Stimulated activated CD8-positive, alpha-beta memory T cell treated with anti-CD3 and anti-CD28 coated beads, Interleukin-2, amount 100 ng/mL, for 48 hours (primary cell): ENCODE measurements around the gene POR.
"Not testable (repeated sequence)": the region's sequence is repeated elsewhere in the genome, so short reads cannot be mapped to it uniquely, and the experiment has no call there.

ENCODE experiments used
- DNase-seq, 2 donors: peaks; one replicate each; pipeline ENCODE4 v3.0.0-alpha.2; 2020; ENCODE audit warnings: low read depth in 2 of 2

POR gene

DNA sequence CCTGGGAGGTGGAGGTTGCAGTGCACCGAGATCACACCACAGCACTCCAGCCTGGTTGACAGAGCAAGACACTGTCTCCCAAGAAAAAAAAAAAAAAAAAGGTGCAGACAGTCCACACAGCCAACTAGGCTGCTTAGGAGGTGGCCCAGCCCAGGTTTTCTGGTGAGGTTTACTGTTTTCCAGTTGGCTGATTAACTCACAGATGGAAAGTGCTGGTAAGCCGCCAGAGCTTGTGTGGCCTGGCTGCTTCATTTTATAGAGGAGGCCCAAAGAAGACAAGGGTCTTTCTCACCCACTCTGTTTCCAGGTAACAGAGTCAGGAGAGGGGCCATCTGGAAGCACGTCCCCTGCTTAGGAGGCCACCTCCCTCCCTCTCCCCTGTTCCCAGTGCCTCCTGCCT, 29.9 kb upstream of the POR start:
- no peak for DNase-seq

DNA sequence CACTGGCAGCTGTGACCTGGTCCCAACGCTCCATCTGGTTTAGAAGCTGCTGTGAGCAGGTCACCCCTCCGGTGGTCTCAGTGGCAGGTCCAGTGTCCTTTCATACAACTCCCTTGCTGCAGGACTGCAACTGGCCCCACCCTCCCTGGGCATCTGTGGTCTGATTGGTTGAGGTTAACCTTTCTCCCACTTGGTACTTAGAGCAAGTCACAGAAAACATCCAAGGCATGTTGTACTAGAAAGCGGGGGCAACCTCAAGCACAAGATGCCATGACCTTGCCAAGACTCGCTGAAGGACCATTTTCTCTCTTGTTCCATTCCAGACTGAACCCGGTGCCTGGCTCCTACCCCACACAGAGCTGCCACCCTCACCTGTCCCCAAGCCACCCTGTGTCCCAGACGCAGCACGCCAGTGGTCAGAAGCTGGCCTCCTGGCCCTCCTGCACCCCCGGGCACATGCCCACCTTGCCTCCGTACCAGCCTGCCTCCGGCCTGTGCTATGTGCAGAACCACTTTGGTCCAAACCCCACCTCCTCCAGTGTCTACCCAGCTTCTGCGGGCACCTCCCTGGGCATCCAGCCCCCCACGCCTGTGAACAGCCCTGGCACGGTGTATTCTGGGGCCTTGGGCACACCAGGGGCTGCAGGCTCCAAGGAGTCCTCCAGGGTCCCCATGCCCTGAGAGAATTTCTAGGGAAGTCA, 27.1 kb upstream of the POR start:
- no peak for DNase-seq

DNA sequence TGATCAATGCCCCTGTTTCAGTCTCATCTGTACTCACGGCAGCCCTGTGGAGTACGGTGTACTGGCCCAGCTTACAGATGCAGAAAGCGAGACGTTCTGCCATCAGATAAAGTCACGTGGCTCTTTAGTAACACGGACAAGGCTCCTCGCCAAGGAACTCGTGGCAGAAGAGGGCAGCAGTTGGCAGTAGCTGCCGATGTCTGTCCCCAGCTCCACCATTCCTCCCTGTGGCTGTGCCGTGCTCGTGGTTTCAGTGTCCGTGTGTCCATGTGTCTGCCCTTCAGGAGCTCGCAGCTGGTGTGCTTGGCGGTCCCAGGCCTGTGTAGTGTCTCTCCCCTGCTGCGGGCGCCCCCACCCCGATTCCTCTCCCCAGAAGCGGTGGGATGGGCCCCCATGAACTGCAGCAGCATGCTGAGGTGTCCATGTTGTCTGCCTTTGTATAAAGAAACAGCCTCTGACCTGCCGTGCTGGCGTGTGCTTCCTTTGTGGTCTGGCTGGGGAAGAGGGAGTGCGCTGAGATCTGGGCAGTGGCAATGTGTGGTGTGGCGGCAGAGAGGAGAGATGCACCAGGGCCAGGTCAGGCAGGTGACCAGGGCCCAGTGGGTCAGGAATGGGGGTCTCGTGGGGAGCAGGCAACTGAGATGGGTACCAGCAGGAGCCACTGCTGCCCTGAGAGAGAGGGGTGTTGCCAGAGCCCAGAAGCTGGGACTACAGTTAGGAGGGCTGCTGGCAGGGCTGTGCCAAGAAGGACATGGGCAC, 26.3 kb upstream of the POR start:
- no peak for DNase-seq

DNA sequence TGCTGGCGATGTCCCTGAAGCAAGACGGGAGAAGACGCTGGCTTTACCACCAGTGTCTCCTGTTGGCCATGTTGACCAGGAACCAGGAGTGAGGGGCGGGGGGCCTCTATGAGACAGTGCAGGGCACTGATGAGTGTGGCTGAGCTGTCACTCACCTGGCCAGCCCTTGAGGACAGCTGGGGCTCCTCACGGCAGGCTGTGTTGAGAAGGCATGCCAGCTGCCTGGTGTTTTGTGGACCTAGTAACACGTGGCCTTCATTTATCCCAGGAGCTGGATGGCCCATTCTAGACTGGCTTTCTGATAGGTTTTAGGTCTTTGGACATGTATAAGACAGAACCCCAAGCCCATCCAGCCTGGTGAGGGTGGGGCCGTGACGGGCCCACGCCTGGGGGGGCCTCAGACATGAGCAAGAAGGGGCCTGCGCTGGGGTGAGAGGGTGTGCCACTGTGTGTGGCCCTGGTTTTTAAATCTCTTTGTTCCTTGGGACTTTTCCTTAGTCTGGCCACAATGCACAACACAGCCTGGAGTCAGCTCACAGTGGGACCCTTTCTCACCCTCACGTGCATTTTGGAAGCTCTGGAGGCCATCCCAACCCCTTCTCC, 25.6 kb upstream of the POR start:
- no peak for DNase-seq

DNA sequence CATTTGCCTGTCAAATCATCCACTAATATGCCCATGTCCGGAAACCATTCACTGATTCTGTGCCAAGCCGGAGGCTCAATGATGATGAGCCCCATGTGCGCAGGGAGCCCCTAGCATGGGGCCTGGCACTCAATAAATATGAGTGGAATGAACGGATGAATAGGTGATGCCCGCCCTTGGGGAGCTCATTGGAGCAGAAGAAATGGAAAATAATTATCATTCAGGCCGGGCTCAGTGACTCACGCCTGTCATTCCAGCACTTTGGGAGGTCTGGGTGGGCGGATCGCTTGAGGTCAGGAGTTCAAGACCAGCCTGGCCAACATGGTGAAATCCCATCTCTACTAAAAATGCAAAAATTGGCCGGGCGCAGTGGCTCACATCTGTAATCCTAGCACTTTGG, 25.1 kb upstream of the POR start:
- no peak for DNase-seq

DNA sequence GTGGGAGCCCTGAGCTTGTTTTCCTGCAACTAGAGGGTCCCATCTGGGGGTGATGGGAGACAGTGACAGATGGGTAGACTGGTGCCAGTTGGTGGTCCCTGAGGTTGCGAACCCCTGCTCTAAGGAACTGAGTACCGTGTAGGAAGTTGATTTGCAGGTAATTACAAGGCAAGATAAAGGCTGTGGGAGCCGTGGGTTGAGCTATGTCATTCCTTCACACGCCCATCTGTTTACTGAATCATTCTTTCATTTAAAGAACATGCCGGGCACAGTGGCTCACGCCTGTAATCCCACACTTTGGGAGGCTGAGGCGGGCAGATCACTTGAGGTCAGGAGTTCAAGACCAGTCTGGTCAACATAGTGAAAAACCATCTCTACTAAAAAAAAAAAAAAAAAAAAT, 23.7 kb upstream of the POR start:
- DNase-seq = not testable (repeated sequence)

DNA sequence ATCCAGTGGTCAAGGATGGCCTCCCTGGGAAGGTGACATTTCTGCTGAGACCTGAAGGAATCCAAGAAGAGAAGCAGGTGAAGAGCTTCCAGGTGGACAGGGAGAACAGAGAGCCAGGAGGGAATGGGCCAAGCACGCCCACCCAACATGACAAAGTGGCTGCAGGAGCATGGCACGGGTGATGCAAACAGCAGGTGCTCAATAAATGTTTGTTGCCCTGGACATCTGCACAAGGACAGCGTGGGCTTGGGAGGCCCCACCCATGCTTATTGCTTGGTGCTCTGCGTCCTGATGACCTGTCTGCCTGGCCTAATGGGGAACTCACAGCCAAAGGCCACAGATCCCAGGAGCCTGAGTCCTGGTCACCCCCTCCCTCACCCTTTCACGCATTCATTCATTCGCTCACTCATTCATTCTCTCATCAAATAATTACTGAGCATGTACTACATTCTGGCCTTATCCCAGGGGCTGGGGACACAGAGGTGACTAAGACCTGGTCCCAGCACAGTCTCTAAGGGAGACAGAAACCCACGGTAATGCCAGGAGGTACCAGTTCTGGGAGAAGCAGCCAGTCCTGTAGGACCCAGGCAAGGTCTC, 23.0 kb upstream of the POR start:
- DNase-seq = no peak

DNA sequence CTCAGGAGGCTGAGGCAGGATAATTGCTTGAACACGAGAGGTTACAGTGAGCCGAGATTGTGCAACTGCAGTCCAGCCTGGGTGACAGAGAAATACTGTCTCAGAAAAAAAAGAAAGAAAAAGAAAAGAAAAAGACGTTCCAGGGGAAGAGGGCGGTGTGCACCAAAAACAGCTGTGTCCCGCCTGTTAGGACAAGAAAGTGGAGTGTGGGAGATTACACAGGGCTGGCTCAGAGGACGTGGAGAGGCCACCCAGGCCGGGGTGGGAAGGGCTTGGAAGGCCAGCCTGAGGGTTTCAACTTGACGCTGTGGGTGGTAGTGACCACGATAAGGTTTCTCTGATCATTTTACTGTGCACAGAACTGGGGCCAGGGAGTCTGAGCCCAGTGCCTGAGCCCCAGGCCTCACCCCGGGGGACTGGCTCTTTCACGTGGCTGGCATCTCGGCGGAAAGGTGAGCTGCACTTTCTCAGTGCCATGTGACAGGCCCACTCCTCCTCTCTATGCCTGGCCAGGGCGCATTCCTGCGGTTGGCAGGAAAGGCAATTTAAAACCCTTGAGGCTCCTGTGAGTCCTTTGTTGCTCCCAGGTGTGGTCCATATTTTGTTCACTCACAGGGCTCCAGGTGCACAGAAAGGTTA, 22.2 kb upstream of the POR start:
- no peak for DNase-seq

DNA sequence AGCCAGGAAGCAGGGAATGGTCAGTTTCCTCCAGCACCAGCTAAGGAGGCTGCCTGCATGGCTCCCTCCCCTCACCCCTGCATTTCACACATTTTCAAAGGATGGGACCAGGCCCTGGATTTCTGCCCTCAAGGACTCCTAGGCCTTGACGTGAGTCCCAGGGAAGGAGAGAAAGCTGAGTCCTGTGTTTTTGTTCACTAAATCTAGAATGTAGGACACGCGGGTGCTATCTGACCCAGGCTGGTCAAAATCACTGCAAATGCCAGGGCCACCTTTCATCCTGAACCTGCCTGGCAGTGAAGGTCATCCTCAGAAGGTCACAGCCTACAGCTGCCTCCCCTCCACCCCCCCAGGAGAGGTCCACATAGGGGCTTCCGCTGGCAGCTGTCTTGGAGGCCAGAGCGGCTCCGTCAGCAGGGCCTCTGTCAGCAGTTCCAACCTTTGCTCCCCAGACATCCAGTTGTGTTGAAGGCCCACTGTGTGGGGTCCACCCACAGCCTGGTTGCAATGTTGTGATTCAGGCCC, 18.1 kb upstream of the POR start:
- DNase-seq = no peak

DNA sequence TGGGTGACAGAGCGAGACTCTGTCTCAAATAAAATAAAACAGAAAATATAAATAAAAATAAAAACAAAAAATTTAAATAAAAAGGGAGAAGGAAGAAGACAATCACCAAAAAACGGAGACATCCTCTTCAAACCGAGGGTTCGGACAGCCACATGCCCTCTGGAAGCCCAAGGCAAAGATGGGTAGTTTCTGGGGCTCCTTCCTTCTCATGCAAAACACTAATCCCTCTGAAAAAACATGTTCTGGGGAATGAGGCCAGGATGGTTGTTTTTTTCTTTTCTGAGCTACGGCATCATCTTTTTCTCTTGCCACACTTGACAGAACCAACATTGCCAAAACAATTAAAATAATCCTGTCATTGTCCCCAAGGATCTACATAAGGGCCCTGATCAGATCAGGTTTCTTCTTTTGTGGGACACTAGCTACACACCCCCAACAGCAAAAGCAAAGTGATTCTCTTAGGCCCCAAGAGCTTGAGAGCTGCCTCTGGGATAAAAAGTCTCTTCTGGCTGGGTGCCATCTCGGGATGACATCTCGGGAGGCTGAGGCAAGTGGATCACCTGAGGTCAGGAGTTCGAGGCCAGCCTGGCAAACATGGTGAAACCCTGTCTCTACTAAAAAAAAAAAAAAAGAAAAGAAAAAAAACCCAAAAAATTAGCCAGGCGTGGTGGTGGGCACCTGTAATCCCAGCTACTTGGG, 14.2 kb upstream of the POR start:
- DNase-seq = no peak

DNA sequence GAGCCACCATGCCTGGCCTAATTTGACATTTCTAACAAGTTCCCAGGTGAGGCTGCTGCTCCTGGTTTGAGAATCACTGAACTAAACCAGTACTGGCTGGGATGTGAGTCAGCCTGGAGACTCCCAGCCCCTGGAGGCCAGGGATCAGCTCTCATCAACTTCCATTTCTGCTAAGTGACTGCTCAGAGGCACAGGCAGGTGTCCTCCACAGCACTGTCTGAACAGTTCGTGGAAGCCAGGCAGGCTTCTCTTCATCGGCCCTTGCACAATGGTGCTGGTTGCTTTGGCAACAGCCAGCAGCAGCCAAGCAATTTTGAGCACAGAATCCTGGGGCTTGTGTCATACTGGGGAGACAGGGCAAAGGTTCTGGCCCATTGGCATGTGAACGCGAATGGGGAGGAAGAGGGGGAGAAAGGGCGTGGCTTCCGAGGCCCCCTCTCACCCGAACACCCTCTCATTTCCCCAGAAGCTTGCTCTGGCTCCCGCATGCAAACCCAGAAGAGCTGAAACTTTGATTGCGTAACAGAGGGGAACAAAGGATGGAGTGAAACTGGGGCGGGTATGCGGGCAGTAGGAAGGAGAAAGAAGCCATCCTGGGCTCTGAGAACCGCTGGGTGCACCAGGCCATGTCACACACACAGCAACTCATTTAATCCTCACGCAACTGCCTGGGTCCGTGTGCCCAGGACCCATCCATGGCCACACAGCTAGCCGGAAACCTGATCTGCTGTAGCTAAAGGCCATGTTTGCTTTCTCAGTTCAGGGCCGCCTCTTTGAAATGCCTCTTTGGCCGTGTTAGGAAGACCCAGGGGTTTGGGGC, 9.0 kb upstream of the POR start:
- no peak for DNase-seq

DNA sequence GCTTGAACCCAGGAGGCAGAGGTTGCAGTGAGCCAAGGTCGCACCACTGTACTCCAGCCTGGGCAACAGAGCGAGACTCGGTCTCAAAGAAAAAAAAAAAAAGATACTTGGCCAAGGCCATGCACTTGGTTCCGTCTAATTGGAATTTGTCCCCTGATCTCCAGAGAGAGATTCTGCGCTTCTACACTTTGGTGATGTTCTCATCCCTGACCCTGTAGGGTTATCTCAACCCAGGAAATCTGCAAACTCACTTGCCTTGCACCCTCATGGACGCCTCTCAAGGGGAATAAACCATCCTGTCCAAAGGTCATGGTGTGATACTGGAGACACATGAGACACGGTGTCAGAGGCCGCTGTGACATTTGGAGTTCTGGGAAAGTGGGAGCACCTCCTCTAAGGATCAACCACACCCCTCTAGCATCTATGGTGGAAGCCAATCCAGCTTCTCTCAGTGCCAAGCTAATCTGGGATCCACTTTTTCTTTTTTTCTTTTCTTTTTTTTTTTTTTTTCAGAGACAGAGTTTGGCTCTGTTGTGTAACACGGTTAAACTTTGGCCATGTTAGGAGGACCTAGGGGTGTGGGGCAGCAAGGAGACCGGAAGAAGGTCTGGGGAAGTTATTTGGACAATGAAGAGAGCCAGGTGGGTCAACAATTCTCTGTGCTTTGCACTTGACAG, 7.8 kb upstream of the POR start:
- DNase-seq = no peak

DNA sequence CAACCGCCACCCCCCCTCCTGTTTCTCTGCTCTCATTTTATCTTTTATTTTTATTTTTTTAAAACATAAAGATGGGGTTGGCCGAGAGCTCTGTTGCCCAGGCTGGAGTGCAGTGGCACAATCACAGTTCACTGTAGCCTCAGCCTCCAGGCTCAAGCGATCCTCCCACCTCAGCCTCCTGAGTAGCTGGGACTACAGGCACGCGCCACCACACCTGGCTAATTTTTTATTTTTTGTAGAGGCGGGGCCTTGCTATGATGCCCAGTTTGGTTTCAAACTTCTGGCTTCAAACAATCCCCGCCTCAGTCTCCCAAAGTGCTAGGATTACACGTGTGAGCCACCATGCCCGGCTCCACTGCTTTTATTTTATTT, 7.3 kb upstream of the POR start:
- DNase-seq = not testable (repeated sequence)

DNA sequence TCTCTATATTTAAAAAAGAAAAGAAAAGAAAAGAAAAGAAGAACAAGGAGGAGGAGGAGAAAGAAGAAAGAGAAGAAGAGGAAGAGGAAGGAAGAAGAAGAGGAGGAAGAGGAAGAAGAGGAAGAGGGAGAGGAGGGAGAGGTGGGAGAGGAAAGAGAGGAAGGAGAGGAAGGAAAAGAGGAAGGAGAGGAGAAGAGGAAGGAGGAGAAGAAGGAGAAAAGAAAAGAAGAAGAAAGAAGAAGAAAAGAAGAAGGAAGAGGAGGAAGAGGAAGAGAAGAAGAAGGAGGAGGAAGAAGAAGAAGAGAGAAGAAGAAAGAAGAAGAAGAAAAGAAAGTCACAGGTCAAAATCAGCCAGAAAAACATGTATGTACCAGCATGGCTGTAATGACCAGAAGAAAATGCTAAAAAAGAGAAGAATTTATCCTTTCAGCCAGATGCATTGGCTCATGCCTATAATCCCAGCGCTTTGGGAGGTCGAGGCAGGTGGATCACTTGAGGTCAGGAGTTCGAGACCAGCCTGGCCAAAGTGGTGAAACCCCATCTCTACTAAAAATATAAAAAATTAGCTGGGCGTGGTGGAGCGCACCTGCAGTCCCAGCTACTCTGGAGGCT, 5.3 kb upstream of the POR start:
- DNase-seq = no peak

DNA sequence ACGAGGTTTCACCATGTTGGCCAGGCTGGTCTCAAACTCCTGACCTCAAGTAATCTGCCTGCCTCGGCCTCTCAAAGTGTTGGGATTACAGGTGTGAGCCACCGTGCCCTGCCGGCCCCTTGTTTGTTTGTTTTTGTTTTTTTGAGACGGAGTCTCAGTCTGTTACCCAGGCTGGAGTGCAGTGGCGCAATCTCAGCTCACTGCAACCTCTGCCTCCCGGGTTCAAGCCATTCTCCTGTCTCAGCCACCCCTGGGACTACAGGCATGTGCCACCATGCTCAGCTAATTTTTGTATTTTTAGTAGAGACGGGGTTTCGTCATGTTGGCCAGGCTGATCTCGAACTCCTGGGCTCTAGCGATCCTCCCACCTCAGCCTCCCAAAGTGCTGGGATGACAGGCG, 3.8 kb upstream of the POR start:
- not testable (repeated sequence) for DNase-seq

DNA sequence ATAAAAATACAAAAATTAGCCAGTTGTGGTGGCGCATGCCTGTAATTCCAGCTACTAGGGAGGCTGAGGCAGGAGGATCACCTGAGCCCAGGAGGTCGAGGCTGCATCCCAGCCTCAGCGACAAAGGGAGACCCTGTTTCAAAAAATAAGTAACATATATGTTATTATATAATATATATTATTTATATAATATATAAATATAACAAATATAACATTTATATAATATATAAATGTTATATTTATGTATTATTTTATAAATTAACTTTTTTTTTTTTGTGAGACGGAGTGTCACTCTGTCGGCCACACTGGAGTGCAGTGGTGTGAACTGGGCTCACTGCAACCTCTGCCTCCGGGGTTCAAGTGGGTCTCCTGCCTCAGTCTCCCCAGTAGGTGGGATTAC, 1.5 kb upstream of the POR start:
- no peak for DNase-seq

DNA sequence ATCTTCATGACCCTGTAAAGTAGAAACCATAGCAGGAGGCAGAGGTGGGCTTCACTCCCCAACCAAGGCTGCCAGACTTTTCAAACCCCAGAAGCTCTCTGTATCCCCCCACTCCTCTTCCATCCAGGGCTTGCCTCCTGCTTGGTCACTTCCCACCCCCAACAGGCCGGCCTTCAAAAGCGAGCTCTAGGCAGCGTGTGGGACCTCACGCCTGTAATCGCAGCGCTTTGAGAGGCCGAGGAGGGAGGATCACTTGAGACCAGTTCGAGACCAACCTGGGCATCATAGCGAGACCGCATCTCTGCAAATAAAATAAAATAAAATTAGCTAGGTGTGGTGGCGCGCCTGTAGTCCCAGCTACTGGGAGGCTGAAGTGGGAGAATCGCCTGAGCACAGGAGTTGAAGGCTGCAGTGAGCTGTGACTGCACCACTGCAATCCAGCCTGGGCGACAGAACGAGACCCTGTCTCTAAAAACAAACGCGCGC, 743 bp upstream of the POR start:
- DNase-seq = no peak

DNA sequence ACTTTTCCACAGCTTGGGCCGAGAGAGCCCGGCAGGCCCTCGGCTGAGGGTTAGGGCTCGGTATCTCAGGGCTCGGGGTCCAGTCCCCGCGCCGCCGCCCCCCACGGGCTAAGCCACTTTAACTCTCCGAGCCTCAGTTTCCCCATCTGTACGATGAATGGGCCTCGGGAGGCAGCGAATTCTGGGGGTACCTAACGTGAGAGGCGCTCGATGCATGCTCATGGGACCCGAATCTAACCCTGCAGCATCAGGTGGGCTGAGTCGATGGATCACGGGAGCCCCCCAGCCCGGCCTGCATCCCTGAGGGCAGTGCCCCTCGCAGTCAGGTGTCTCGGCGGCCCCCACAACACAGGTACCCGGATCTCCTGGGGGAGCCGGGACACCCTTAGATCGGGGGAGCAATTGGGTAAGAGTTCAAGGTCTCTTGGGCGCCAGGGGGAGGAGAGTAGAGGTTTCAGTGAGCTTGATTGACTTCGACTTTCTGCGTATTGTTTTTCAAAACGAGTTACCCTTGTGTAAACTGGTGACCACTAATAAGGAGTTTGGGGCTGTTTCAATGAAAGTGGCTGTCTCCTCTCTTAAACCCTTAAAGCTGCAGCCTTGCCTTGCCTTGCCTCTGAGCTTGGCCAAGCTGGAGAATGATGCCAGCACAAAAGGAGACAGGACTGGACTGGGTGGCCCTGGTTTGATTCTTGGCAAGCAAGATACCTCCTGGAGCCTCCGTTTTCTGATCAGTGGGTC, 631 bp downstream of the POR start:
- DNase-seq = no peak

DNA sequence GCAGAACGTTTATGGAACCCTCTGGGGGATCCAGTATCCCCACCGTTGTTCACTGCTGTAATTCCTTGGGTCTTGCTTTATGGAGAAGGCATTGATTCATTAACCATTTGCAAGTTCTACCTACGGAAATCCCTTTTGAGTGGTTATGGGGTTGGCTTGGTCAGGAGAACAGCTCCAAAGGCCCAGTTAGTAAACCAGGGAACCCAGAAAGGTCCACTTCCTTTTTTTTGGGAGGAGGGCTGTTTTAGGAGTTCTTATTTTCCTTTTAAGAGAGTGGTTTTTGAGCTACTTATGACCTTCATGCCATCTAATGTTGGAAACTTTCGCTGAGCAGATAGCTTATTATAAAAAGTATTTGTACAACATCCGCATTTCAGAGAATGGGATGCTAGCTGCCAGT, 1.3 kb downstream of the POR start:
- DNase-seq = no peak
